ENCODE results near the gene LANCL3.

DNA sequence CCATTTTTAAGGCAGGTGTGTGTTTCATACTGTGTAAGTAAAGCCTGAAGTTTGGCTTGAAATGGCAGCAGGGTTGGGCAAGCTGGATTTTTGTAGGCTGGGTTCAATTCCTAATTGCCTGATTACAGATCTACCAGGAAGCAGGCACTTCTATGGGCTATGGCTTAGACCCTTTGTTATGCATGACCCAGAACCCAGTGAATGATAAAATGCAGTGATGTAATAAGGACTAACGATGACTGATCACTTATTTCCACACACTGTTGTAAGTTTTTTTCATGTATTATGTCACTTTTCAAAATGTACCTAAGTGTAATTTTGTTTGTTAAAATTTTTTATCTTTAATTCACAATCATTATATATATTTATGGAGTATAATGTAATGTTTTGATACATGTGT is 8.6 kb downstream of the LANCL3 start:
- TF ChIP-seq, protein P1, sequence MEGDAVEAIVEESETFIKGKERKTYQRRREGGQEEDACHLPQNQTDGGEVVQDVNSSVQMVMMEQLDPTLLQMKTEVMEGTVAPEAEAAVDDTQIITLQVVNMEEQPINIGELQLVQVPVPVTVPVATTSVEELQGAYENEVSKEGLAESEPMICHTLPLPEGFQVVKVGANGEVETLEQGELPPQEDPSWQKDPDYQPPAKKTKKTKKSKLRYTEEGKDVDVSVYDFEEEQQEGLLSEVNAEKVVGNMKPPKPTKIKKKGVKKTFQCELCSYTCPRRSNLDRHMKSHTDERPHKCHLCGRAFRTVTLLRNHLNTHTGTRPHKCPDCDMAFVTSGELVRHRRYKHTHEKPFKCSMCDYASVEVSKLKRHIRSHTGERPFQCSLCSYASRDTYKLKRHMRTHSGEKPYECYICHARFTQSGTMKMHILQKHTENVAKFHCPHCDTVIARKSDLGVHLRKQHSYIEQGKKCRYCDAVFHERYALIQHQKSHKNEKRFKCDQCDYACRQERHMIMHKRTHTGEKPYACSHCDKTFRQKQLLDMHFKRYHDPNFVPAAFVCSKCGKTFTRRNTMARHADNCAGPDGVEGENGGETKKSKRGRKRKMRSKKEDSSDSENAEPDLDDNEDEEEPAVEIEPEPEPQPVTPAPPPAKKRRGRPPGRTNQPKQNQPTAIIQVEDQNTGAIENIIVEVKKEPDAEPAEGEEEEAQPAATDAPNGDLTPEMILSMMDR (conservative IDR thresholded peaks at IDR 0.05; ENCODE audit: low read length): no peak
- no peak for TF ChIP-seq EZH2phosphoT487 (IDR thresholded peaks at IDR 0.05; ENCODE audit: borderline replicate concordance, low read depth, low read length)

Measured in OCI-LY7 (cell line).